ENCODE data around the gene BEGAIN.

The BEGAIN gene

GRCh38 chr14:100581228-100582145 is 5.7 kb downstream of the BEGAIN start:
- no peak for DNase-seq

DNA sequence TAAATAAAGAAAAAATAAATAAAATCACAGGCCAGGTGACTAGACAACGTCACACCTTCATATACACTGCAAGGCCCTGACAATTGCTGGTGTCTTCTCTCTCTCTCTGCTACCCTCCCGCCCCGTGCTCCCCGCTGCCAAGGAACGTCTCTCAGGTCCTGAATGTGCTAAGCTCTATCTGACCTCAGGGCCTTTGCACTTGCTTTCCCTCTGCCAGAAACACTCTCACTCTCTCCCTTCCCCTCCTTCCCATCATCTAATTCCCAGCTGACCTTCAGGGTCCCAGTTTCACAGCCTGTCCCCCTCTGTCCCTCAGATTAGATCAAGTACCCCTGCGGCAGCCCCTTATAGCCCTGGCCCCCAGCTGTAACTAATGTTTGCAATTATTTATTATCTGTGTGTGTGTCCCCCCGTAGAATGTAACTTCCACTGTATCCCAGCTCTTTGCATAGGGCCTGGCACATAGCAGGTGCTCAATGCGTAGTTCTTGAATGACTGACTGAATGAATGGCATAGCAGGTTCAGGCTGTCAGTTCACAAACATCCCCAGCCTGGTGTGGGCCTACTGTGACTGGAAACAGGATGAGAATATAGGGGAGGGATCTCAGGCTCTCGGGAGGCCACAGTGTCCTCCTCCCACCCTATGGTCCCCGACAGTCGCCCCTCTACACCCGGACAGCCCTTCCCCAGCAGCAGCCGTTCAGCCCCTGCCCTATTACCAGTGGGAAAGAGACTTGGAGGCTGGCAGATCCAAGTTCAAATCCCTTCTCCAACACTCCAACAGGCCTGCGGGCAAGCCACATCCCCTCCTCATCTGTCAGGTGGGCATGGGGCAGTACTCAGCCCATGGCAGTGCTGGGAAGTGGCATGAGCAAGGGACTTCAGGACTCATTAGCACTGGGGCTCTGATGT is 6.6 kb downstream of the BEGAIN start:
- no peak for DNase-seq

DNA sequence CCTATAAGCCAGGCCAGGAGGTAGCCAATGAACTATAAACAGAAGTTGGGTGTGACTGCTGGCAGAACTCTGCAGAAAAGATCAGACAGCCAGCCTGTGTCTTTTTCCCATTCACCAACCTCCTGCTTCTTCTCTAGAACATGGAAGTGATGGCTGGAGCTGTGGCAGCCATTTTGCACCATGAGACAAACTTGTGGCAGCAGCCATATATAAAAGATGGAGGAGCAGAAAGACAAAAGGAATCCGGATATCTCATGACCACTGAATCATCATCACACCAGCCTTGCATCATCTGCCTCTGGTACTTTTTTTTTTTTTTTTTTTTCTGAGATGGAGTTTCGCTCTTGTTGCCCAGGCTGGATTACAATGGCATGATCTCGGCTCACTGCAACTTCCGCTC is 8.7 kb downstream of the BEGAIN start:
- no peak for DNase-seq

DNA sequence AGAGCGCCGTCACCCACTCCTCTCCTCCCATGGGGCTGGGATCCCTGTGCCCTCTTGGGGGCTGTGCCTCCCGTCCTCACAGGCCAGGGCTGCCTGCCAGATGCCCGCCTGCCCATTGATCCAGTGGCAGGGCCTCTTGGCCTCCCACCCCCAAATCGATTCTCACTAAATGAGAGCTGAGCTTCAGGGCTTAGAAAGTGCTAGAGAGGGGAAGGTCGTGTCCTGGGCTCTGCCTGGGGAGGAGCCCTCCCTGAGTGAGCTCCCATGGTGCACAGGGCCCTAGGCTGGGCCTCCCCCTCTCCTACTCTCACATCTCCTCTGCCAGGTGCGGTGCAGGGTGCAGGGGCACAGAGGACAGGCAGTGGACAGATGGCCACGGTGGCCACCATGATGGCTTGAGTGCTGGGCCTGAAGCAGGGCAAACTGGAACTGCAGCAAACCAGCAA is 9.2 kb downstream of the BEGAIN start:
- no peak for DNase-seq

GRCh38 chr14:100577321-100577985 is 9.8 kb downstream of the BEGAIN start:
- DNase-seq = no peak

GRCh38 chr14:100576091-100577085 is 10.8 kb downstream of the BEGAIN start:
- no peak for DNase-seq

DNA sequence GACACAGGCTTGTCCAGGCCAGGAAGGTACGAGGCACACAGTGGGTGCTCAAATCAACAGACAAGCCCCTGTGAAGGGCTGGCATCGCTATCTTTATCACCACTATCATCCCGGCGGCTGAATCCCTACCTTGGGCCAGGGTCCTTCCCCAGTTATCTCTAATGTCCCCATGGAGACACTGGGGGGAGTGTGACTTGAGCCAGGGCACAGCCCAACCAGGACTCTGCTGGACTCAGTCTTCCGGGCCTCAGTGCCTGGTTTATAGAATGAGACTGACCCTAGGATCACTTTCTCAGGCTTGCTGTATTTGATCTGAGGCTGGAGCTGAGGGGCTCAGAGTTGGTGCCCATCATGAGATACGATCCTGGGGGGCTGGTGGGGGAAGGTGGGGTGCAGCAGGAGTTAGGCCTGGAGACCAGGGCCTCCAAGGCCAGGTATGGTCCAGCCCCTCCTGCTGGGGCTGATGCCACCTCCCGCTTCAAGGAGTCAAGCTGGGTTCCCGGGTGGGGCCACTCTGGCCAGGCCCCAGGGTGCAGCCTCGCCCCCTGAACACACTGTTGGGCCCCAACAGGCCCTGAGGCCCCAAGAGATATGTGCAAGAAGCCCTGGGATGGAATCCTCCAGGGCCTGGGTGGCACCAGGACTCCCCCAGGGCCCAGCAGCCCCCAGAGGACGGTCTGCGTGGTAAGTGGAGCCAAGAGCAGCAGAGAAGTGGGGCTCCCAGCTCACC is 11.8 kb downstream of the BEGAIN start:
- no peak for DNase-seq

DNA sequence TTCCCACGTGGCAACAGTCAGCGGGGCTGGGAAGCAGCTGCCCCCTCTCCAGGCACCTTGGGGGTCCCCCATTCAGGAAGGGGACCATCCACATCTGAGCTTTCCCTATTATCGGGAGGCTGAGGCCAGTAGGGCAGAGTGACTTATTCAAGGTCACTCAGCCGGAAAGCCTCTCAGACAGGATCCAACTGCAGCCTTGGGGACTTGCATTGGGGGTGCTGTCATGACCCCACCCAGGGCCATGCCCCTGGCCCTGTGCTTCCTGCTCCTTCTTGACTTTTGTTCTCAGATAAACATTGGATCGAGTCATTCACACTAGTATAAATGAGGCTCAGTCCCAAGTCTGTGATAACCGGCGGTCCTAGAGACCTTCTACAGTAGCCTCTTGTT is 12.6 kb downstream of the BEGAIN start:
- no peak for DNase-seq

DNA sequence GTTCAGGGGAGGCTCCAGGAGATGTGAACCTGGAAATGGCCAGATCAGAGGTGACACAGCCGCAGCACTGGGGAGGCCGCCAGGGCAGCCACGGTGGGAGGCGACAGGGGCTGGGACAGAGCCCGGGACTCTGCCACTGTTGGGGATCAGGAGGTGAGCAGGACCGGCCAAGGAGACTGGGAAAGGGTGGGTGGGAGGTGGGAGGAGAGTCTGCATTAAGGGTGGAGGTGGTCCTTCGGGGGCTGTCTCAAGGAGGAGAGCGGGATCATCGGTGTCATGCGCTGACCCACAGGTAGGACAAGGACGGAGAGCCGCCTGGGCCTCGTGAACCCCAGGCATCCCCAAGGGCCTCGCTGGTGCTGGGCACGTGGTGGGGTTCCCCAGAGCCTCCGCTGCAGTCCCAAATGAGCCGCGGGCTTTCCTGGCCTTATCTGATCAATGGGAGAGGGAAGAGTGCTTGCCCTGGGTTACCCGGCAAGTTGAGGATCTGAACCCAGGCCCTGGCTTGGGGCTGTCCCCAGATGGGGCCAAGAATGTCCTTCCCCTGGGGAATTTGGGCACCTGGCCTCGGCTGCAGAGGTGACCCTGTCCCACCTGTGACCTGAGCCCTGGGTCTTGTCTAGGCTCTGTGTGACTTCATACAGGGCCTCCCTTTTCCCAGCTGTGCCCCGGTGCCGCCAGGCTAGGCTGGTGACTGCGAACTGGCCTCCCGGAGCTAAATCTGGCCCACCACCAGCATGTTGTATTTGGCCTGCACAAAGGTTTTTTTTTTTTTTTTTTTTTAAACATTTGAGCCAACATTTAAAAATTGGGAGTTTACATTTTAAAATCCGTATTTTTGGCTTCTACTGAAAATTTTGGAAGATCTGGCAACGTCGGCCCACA is 13.2 kb downstream of the BEGAIN start:
- DNase-seq = no peak

- DNase-seq = no peak
Observed at GRCh38 chr14:100573002-100573756, 14.0 kb downstream of the BEGAIN start.

DNA sequence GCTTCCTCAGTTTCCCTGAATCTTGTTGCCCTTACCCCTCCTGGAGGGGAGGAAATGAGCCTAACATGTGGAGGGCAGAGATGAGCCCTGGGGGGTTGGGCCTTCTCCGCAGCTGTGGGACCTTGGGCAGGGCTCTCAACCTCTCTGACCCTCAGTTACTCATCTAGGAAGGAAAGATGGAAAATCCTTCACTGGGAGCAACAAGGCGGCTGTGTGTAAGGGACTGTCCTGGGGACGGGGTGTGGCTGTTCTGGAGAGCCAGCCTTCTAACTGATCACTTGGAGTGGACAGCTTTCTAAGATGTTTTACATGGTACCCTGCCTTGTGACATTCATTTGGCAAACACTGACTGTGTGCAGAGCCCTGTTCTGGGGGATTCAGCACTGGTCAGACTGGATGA is 14.7 kb downstream of the BEGAIN start:
- no peak for DNase-seq

DNA sequence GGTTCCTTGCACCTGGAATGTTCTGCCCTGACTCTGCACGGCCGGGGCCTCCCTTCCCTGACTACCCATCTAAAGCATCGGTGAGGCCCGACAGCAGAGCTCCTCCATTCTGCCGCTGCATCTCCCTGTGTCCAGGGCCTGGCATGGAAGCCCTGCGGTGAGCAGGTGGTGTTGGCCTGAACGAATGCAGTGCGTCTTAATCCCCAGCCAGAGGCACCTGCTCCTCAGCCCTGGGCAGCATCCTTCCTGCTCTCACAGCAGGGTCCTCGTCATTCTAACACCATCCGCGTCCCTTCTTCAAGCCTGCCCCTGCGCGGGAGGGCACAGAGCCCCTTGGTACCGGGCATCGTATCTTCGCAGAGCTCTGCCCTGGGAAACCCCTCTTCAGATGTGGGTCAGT is 15.4 kb downstream of the BEGAIN start:
- no peak for DNase-seq

DNA sequence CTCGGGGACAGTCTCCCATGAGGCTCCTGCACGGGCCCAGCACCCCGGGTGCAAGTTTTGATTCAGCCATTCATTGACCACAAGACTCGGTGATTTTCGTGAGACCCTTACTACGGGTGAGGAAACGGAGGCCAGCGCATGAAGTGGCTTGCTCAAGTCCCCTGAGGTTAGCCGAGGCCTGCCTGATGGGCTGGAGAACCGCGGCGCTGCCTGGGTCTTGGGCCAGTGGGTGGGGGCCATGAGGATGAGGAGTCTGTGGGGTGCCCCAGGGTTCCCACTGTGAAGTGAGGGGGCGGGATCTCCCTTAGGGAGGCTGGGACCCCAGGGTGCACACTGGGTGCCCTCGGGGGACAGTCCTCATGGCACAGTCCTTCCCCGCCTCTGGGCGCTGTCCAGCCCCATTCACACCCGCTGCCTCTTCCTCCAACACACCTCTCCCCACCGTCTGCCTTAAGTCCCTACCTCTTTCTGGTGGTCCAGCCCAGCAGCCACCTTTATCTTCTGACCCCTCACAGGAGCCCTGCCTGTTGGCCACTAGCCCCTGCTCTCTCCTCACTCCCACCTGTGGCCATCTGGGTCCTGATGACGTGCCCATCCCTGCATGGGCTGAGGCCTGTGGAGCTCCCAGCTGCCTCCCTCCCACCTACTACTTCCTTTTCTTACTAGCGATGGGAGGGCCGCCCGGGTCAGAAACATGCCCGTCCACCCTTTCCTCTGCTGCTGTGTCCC is 16.3 kb downstream of the BEGAIN start:
- DNase-seq = no peak

GRCh38 chr14:100569734-100570286 is 17.4 kb downstream of the BEGAIN start:
- DNase-seq = no peak

DNA sequence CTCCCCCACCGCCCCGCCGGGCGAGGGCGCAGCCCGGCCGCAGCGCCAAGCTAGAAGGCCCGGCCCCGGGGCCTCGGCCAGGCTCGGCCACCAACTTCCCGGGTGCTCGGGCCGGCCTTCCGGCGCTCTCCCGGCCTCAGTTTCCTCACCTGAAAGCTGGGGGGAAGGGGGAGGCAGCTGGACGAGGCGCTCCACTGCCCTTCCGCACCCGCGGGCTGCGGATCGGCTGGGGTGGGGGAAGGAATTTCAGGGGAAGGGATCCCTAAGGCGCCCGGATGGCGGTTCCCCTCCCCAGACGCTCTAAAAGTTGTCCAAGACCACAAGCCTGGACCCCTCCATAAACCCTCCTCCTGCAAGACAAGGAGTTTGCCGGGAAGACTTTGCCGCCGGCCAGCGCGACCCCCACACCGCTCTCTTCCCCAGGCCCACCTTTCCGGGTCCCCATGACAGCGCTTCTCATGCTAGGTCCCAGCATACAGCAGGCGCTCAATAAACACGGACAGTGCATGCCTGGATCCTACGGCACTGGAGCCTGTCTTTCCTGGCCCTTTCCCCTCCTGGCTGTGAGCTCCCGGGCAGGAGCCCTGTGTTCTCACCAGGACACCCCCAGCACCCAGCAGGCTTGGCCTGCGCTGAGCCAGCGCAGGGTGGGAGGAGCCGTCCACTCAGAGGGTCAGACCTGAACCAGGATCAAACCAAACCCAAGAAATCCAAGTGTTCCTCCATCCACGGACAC is 18.1 kb downstream of the BEGAIN start:
- no peak for DNase-seq

GRCh38 chr14:100568164-100568997 is 18.8 kb downstream of the BEGAIN start:
- DNase-seq = no peak

GRCh38 chr14:100567877-100568163 is 19.4 kb downstream of the BEGAIN start:
- no peak for DNase-seq

Data from GOT3 (cell line).